GM21360 (cell line): ENCODE data around the gene SHANK2.

ENCODE experiments used
- ATAC-seq: cut with Tn5 transposase; IDR thresholded peaks from one replicate; pipeline ENCODE4 v1.9.1; 2021; ENCODE audit warnings: mild to moderate bottlenecking, moderate library complexity; ENCODE audit not compliant: unreplicated experiment

The SHANK2 gene

DNA sequence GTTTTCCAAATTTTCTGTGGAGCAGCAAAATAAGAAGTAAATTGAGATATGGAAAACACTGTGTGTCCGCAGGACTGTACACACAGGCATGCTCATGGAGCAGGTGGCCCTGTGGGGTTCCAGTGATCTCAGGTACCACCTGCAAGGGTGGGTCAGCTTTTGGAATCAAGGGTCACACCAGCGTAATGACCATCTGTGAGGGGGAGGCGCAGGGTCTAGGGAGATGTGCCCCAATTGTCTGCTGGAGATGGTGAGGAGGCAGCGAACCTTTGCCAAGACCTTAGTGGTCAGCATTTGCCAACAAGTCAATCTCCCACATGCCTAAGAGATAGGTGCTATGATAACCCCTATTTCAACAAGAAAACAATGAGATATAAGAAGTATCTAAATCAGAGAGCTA lies 49.4 kb downstream of the SHANK2 start:
- ATAC-seq: no peak

DNA sequence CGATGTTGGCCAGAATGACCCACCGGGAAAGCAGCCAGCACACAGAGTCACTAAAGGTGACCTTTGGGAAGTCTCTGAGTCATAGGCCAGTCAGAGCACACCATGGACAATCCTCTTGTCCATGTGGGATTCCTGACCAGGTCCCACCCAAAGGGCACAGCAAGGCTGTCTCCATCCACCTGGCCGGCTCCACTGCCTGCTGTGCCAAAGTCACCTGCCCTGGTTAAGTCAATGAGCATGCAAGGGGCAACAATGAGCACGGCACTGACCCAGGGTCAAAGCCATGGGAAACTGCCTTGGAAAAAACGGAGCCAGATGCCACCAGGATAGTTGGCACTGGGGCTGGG lies 49.8 kb downstream of the SHANK2 start:
- ATAC-seq: no peak
